ENCODE data around the gene JCHAIN. TPM values are rescaled to one million over a fixed set of nuclear protein-coding genes. Genes with fewer than 3 reads are reported as not detected.
"Not testable (repeated sequence)": the region's sequence is repeated elsewhere in the genome, so short reads cannot be mapped to it uniquely, and the experiment has no call there.

Gene JCHAIN
- total RNA-seq, 4 donors from 2014 or later, result 2.0 to 138 (median 29.0) TPM; not detected in 1

DNA sequence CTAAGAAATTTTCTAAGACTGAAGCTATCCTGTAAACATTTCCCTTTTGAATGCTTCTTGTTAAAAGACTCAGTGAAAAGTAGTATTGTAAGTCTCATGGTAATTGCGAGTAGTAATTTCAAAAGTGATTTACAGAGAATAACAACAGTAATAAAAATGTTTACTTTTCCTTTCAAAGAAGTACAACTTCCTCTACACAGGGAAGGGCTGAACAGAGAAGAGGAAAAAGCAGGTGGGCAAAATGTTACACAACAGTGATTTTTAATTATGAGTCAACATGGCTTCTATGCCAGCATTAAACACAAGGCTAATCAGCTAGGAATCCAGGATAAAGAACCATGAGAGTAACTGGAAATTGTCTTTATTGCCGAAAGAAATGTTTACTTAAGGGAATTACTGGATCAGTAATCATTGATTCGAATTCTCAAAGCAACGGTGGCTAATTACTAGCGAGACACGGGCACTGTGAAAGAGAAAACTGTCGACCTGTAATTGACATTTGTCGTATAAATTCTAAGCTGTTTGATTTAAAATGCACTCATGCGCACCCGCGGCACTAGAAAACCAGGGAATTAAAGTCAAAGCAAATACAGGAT lies 37.4 kb upstream of the JCHAIN start:
- TF ChIP-seq, protein P1, sequence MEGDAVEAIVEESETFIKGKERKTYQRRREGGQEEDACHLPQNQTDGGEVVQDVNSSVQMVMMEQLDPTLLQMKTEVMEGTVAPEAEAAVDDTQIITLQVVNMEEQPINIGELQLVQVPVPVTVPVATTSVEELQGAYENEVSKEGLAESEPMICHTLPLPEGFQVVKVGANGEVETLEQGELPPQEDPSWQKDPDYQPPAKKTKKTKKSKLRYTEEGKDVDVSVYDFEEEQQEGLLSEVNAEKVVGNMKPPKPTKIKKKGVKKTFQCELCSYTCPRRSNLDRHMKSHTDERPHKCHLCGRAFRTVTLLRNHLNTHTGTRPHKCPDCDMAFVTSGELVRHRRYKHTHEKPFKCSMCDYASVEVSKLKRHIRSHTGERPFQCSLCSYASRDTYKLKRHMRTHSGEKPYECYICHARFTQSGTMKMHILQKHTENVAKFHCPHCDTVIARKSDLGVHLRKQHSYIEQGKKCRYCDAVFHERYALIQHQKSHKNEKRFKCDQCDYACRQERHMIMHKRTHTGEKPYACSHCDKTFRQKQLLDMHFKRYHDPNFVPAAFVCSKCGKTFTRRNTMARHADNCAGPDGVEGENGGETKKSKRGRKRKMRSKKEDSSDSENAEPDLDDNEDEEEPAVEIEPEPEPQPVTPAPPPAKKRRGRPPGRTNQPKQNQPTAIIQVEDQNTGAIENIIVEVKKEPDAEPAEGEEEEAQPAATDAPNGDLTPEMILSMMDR (IDR thresholded peaks at IDR 0.05), result no peak
- TF ChIP-seq POLR2A (IDR thresholded peaks at IDR 0.05), result no peak
- no peaks in the 10 kb centered on the region for H3K36me3 ChIP-seq
- no peaks in the 10 kb centered on the region for H3K9me3 ChIP-seq
- peaks cover 15 to 71% (median 16%) of the 10 kb centered on the region in 3 donors for H3K4me1 ChIP-seq
- H3K4me3 ChIP-seq, result peak overlapping the region; percentile 71 to 93 (median 80)
- 3 to 4% methylated on average over 11 of the region's 11 CpGs for WGBS, 2 donors
- H3K27ac ChIP-seq, result peak overlapping the region; percentile 97 to 98 (median 98)
- no peak for DNase-seq
- H3K27me3 ChIP-seq, result no peaks in the 10 kb centered on the region
- intact Hi-C loops (cut with DNase I), result no loop called here

DNA sequence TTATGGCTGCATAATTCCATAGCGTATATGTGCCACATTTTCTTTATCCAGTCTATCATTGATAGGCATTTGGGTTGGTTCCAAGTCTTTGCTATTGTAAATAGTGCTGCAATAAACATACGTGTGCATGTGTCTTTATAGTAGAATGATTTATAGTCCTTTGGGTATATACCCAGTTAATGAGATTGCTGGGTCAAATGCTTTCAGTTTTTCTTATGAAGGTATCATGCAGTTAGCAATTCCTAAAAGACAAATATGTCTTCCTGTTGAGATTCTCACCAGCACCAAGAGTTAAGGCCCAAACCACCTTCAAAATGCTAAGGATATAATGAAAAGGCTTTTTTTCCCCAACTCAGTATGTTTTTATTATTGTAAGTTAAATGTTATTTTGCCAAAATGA lies 36.3 kb upstream of the JCHAIN start:
- H3K4me3 ChIP-seq; H3K36me3 ChIP-seq; DNase-seq; intact Hi-C loops (cut with DNase I); H3K27me3 ChIP-seq; H3K9me3 ChIP-seq: not testable (repeated sequence)
- H3K27ac ChIP-seq, result peak overlapping the region in 1 of 4 donors; percentile 38
- 48 to 50% methylated on average over 2 of the region's 2 CpGs for WGBS, 2 donors
- H3K4me1 ChIP-seq, result peaks cover 15 to 61% (median 16%) of the 10 kb centered on the region in 3 donors

DNA sequence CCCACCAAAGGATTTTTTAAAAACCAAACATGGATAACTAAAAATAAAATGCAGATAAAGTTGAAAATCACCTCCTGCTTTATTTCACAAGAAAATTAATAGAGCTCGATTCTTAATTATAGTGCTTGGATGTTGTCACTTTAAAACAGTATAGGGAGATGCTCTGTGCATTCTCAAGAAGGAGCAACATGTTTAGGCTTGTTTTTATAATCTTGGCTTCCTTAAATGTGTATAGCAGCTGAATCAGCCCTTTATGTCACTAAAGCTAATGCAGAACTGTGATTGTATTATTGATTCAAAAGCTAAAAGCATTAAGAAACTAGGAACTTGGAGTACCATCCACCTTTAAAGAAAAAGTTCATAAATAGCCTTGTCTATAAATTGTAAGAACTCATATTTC lies 35.0 kb upstream of the JCHAIN start:
- no peaks in the 10 kb centered on the region for H3K27me3 ChIP-seq
- DNase-seq, result no peak
- TF ChIP-seq POLR2A (IDR thresholded peaks at IDR 0.05), result no peak
- TF ChIP-seq, protein P1 (IDR thresholded peaks at IDR 0.05), result no peak
- peaks cover 4 to 48% (median 5%) of the 10 kb centered on the region in 3 donors for H3K4me1 ChIP-seq
- intact Hi-C loops (cut with DNase I), result no loop called here
- 42 to 46% methylated on average over 1 of the region's 1 CpG for WGBS, 2 donors
- peak overlapping the region in 3 of 4 donors; percentile 33 to 57 (median 44) for H3K27ac ChIP-seq
- H3K9me3 ChIP-seq, result no peaks in the 10 kb centered on the region
- H3K36me3 ChIP-seq, result no peaks in the 10 kb centered on the region
- H3K4me3 ChIP-seq, result no peak overlapping the region

DNA sequence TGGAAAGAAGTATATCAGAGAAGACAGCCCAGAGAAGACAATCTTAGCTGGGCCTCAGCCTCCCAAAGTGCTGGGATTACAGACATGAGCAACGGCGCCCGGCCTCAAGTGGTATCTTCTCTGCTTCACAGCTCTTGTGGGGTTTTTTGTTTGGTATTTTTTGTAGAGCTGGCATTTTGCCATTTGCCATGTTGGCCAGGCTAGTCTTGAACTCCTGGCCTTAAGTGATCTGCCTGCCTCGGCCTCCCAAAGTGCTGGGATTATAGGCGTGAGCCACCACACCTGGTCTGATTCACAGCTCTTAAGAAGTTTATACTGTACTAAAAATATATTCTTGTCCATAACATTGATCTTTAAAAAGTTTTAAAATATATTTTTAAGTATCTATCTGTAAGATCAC lies 34.4 kb upstream of the JCHAIN start:
- no peaks in the 10 kb centered on the region for H3K36me3 ChIP-seq
- no peak overlapping the region for H3K4me3 ChIP-seq
- H3K4me1 ChIP-seq, result peaks cover 0 to 43% (median 0%) of the 10 kb centered on the region in 3 donors
- TF ChIP-seq, protein P1 (IDR thresholded peaks at IDR 0.05), result no peak
- TF ChIP-seq POLR2A (IDR thresholded peaks at IDR 0.05), result no peak
- no peaks in the 10 kb centered on the region for H3K9me3 ChIP-seq
- WGBS, 2 donors, result 73 to 79% methylated on average over 5 of the region's 5 CpGs
- intact Hi-C loops (cut with DNase I), result no loop called here
- peak overlapping the region in 3 of 4 donors; percentile 33 to 57 (median 44) for H3K27ac ChIP-seq
- H3K27me3 ChIP-seq, result no peaks in the 10 kb centered on the region
- DNase-seq, result no peak

DNA sequence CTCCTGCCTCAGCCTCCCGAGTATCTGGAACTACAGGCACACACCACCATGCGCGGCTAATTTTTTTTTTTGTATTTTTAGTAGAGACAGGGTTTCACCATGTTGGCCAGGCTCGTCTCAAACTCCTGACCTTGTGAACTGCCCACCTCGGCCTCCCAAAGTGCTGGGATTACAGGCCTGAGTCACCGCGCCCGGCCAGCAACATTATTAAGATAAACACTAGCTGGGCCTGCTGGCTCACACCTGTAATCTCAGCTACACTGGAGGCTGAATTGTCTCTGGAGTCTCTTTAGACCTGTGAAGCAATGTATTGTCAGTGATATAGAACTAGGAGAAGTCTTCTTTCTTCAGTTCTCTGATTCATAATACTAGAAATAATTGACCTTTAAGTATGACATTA lies 32.1 kb upstream of the JCHAIN start:
- H3K36me3 ChIP-seq; H3K4me3 ChIP-seq; DNase-seq; H3K9me3 ChIP-seq; intact Hi-C loops (cut with DNase I); H3K27ac ChIP-seq; H3K27me3 ChIP-seq: not testable (repeated sequence)
- 80 to 85% methylated on average over 8 of the region's 8 CpGs for WGBS, 2 donors
- H3K4me1 ChIP-seq, result peaks cover 0 to 33% (median 0%) of the 10 kb centered on the region in 3 donors

GRCh38 chr4:70694633-70695032 lies 28.3 kb upstream of the JCHAIN start:
- intact Hi-C loops (cut with DNase I), result not testable (repeated sequence)

More at GRCh38 chr4:70694633-70695032, 28.3 kb upstream of the JCHAIN start:
- H3K4me1 ChIP-seq, result peaks cover 9 to 21% (median 20%) of the 10 kb centered on the region in 3 donors
- not testable (repeated sequence) for H3K27ac ChIP-seq, H3K4me3 ChIP-seq, DNase-seq, H3K27me3 ChIP-seq, H3K9me3 ChIP-seq
- H3K36me3 ChIP-seq, result peaks cover 0 to 33% (median 5%) of the 10 kb centered on the region in 3 donors
- WGBS, 2 donors, result 90 to 93% methylated on average over 7 of the region's 7 CpGs

All from esophagus squamous epithelium (tissue), 5 donors.